ENCODE measurements around the gene SLC34A1. TPM values are rescaled to one million over a fixed set of nuclear protein-coding genes. Genes with fewer than 3 reads are reported as not detected.

SLC34A1 gene
- total and polyA plus RNA-seq, 2 of the 13 experiments (the other 11 are each of a cell fraction or from before 2014, with no cell fraction given) = 0.03 to 0.20 TPM

GRCh38 chr5:177447611-177448243, 63.5 kb downstream of the SLC34A1 start (continued):
- TF ChIP-seq, protein P1, sequence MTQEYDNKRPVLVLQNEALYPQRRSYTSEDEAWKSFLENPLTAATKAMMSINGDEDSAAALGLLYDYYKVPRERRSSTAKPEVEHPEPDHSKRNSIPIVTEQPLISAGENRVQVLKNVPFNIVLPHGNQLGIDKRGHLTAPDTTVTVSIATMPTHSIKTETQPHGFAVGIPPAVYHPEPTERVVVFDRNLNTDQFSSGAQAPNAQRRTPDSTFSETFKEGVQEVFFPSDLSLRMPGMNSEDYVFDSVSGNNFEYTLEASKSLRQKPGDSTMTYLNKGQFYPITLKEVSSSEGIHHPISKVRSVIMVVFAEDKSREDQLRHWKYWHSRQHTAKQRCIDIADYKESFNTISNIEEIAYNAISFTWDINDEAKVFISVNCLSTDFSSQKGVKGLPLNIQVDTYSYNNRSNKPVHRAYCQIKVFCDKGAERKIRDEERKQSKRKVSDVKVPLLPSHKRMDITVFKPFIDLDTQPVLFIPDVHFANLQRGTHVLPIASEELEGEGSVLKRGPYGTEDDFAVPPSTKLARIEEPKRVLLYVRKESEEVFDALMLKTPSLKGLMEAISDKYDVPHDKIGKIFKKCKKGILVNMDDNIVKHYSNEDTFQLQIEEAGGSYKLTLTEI (CRISPR knock-in tag; conservative IDR thresholded peaks at IDR 0.05) = no peak
- TF ChIP-seq IKZF1 (IDR thresholded peaks at IDR 0.05) (no peak), POLR2A (IDR thresholded peaks at IDR 0.05; ENCODE audit: insufficient read depth in 1 of 2, low read depth in 2 of 2, low read length in 2 of 2) (peak in 1 of 2 experiments; percentile 85; a peak in 2 of 4 replicates), FOXM1 (CRISPR knock-in tag; IDR thresholded peaks at IDR 0.05) (no peak), SATB2 (CRISPR knock-in tag; IDR thresholded peaks at IDR 0.05) (no peak), ZNF687 (CRISPR knock-in tag; IDR thresholded peaks at IDR 0.05) (peak; percentile 97), ZNF775 (CRISPR knock-in tag; IDR thresholded peaks at IDR 0.05; ENCODE audit: borderline replicate concordance) (no peak), ZBTB40 (IDR thresholded peaks at IDR 0.05) (no peak), ZBTB40 (CRISPR knock-in tag; IDR thresholded peaks at IDR 0.05) (0 out of 2 replicates have a peak, but pooled peaks have one; percentile 52), PHF8 (CRISPR knock-in tag; IDR thresholded peaks at IDR 0.05) (peak; percentile 55; the same call in 1 of the 2 replicates), ZNF782 (CRISPR knock-in tag; IDR thresholded peaks at IDR 0.05; ENCODE audit: borderline replicate concordance) (no peak), YEATS4 (CRISPR knock-in tag; IDR thresholded peaks at IDR 0.05; ENCODE audit: borderline replicate concordance) (peak; percentile 29; the same call in 1 of the 2 replicates), ZBTB1 (CRISPR knock-in tag; IDR thresholded peaks at IDR 0.05; ENCODE audit: borderline replicate concordance) (no peak), ZNF207 (IDR thresholded peaks at IDR 0.05; ENCODE audit: borderline replicate concordance) (no peak), ZNF709 (CRISPR knock-in tag; IDR thresholded peaks at IDR 0.05) (0 out of 2 replicates have a peak, but pooled peaks have one; percentile 24), SRSF1 (optimal IDR thresholded peaks at IDR 0.05; ENCODE audit: low read depth, low read length) (peak; percentile 27)
